Stimulated activated CD8-positive, alpha-beta memory T cell treated with anti-CD3 and anti-CD28 coated beads, Interleukin-4, amount 100 ng/mL, for 1 hour (primary cell): ENCODE measurements around the gene RAPGEF3.

ENCODE experiments used
- DNase-seq, 2 donors: peaks; one replicate each; pipeline ENCODE4 v3.0.0-alpha.2; 2020; ENCODE audit warnings: low read depth in 2 of 2, low spot score in 1 of 2

RAPGEF3 gene

GRCh38 chr12:47790676-47791350 is 32.1 kb upstream of the RAPGEF3 start:
- no peak for DNase-seq

GRCh38 chr12:47789712-47790489 is 31.2 kb upstream of the RAPGEF3 start:
- no peak for DNase-seq

- no peak for DNase-seq
Observed at GRCh38 chr12:47789141-47789540, 30.5 kb upstream of the RAPGEF3 start.

- no peak for DNase-seq
Observed at GRCh38 chr12:47787596-47788319, 29.1 kb upstream of the RAPGEF3 start.

GRCh38 chr12:47786662-47787280 is 28.1 kb upstream of the RAPGEF3 start:
- no peak for DNase-seq

- no peak for DNase-seq
Observed at GRCh38 chr12:47785887-47786661, 27.4 kb upstream of the RAPGEF3 start.

- no peak for DNase-seq
Observed at GRCh38 chr12:47785036-47785886, 26.6 kb upstream of the RAPGEF3 start.

GRCh38 chr12:47783821-47784819 is 25.4 kb upstream of the RAPGEF3 start:
- DNase-seq = no peak

- DNase-seq = no peak
Observed at GRCh38 chr12:47783024-47783755, 24.5 kb upstream of the RAPGEF3 start.

- no peak for DNase-seq
Observed at GRCh38 chr12:47782372-47782770, 23.7 kb upstream of the RAPGEF3 start.

- DNase-seq = no peak
Observed at GRCh38 chr12:47781479-47782371, 23.0 kb upstream of the RAPGEF3 start.

- no peak for DNase-seq
Observed at GRCh38 chr12:47779943-47780504, 21.3 kb upstream of the RAPGEF3 start.

- DNase-seq = peak; percentile 86 to 93
Observed at GRCh38 chr12:47779301-47779942, 20.7 kb upstream of the RAPGEF3 start.

- no peak for DNase-seq
Observed at GRCh38 chr12:47778881-47779280, 20.2 kb upstream of the RAPGEF3 start.

GRCh38 chr12:47777741-47778558 is 19.3 kb upstream of the RAPGEF3 start:
- DNase-seq = no peak
